SK-N-SH (cell line): ENCODE measurements around the gene CEP19. TPM values are rescaled to one million over a fixed set of nuclear protein-coding genes. Genes with fewer than 3 reads are reported as not detected.

Experiments
- CTCF ChIA-PET: fragments of 300-600, 350-600 bp; formaldehyde crosslinking; extraction: SDS; loops from one replicate; lab custom pipeline; 2021; lab: Yijun Ruan, JAX
- POLR2A ChIA-PET: fragments of 350-600 bp; sonication (Branson Sonifier 250); formaldehyde crosslinking; extraction: SDS; loops from one replicate; lab custom pipeline; 2020; ENCODE audit warnings: antibody characterized with exemption, inconsistent platforms; lab: Yijun Ruan, JAX
- DNase-seq: peaks from one replicate; pipeline ENCODE4 v3.0.0; 2012
- H2AFZ ChIP-seq: fragments of 200-600 bp; sonication (generic); 2 replicates; pipeline ENCODE4 v1.8.1; 2016; ENCODE audit warnings: antibody characterized with exemption, mild to moderate bottlenecking, low read depth
- H3F3A ChIP-seq: fragments of 200-600 bp; sonication (generic); replicated peaks from 2 replicates; pipeline ENCODE3; 2016; ENCODE audit warnings: antibody characterized with exemption, mild to moderate bottlenecking; ENCODE audit not compliant: insufficient read depth
- H3K27ac ChIP-seq, 2 experiments: fragments of 200-500 bp in 1 of 2; fragments of 200-600 bp in 1 of 2; sonication (Bioruptor generic) in 1 of 2; sonication (generic), shearing (Covaris generic) in 1 of 2; 2 replicates each; pipeline versions ENCODE4 v1.5.1 to v1.6.1; 2014 to 2016; ENCODE audit warnings: low read depth in 2 of 2, inconsistent platforms in 1 of 2, low read length in 1 of 2, mild to moderate bottlenecking in 1 of 2, mixed read lengths in 1 of 2
- H3K27me3 ChIP-seq: fragments of 200-600 bp; sonication (generic), shearing (Covaris generic); 2 replicates; pipeline ENCODE4 v1.6.1; 2016; ENCODE audit warnings: mixed run types; ENCODE audit not compliant: insufficient read depth
- H3K36me3 ChIP-seq, 2 experiments: fragments of 200-500 bp in 1 of 2; fragments of 200-600 bp in 1 of 2; sonication (Bioruptor generic) in 1 of 2; sonication (generic) in 1 of 2; replicated peaks in 1 of 2; 2 replicates each; pipeline versions ENCODE3 to v1.5.1; 2014 to 2016; ENCODE audit warnings: low read length in 1 of 2, mild to moderate bottlenecking in 1 of 2; ENCODE audit not compliant: insufficient read depth in 2 of 2, control insufficient read depth in 1 of 2
- H3K4me1 ChIP-seq, 2 experiments: fragments of 200-500 bp in 1 of 2; fragments of 200-600 bp in 1 of 2; sonication (Bioruptor generic) in 1 of 2; sonication (generic), shearing (Covaris generic) in 1 of 2; 2 replicates each; pipeline versions ENCODE4 v1.5.1 to v1.6.1; 2014 to 2016; ENCODE audit warnings: low read depth in 1 of 2, low read length in 1 of 2, mixed run types in 1 of 2; ENCODE audit not compliant: insufficient read depth in 2 of 2, control insufficient read depth in 1 of 2
- H3K4me2 ChIP-seq: fragments of 200-600 bp; sonication (generic), shearing (Covaris generic); 2 replicates; pipeline ENCODE4 v1.6.1; 2017; ENCODE audit warnings: mixed run types
- H3K4me3 ChIP-seq, 2 experiments: fragments of 200-500 bp in 1 of 2; fragments of 200-600 bp in 1 of 2; sonication (Bioruptor generic) in 1 of 2; sonication (generic), shearing (Covaris generic) in 1 of 2; 2 replicates each; pipeline versions ENCODE4 v1.5.1 to v1.8.1; 2014 to 2016; ENCODE audit warnings: low read depth in 2 of 2, inconsistent platforms in 1 of 2, low read length in 1 of 2, mild to moderate bottlenecking in 1 of 2, mixed read lengths in 1 of 2, moderate library complexity in 1 of 2
- H3K79me2 ChIP-seq: fragments of 200-600 bp; sonication (generic); 2 replicates; pipeline ENCODE4 v1.8.1; 2017; ENCODE audit warnings: mild to moderate bottlenecking; ENCODE audit not compliant: insufficient read depth
- H3K9ac ChIP-seq: fragments of 200-600 bp; sonication (generic); 2 replicates; pipeline ENCODE4 v1.6.1; 2017; ENCODE audit warnings: mixed run types
- H3K9me2 ChIP-seq: fragments of 200-600 bp; sonication (generic); 2 replicates; pipeline ENCODE4 v1.6.1; 2017; ENCODE audit warnings: mixed run types
- H3K9me3 ChIP-seq: fragments of 200-600 bp; sonication (generic); 2 replicates; pipeline ENCODE4 v1.6.1; 2017; ENCODE audit warnings: mixed run types, mild to moderate bottlenecking, moderate library complexity
- H4K20me1 ChIP-seq: fragments of 200-600 bp; sonication (generic); 2 replicates; pipeline ENCODE4 v1.6.1; 2017; ENCODE audit warnings: mild to moderate bottlenecking, mixed run types; ENCODE audit not compliant: insufficient read depth
- ELF1 ChIP-seq: IDR thresholded peaks from 2 replicates; pipeline ENCODE4 v1.4.0; 2012
- FOXJ3 ChIP-seq: sonication (generic); formaldehyde crosslinking; IDR thresholded peaks from 2 replicates; pipeline ENCODE4 v1.5.1; 2020; ENCODE audit warnings: mild to moderate bottlenecking, missing genetic modification reagents
- FOXM1 ChIP-seq: IDR thresholded peaks from 2 replicates; pipeline ENCODE4 v1.4.0; 2012; ENCODE audit warnings: low read depth, mild to moderate bottlenecking
- GABPA ChIP-seq: IDR thresholded peaks from 2 replicates; pipeline ENCODE4 v1.4.0; 2012; ENCODE audit warnings: low read depth, mild to moderate bottlenecking
- GATA2 ChIP-seq: sonication (generic); formaldehyde crosslinking; IDR thresholded peaks from 2 replicates; pipeline ENCODE4 v1.5.0; 2020; ENCODE audit warnings: mild to moderate bottlenecking, missing genetic modification reagents
- JUND ChIP-seq: IDR thresholded peaks from 2 replicates; pipeline ENCODE4 v1.4.0; 2012
- MEF2A ChIP-seq: IDR thresholded peaks from 2 replicates; pipeline ENCODE4 v1.4.0; 2012; ENCODE audit warnings: low read depth, borderline replicate concordance
- RCOR1 ChIP-seq: fragments of 150-350 bp; IDR thresholded peaks from 2 replicates; pipeline ENCODE4 v1.6.1; 2017; ENCODE audit warnings: antibody characterized with exemption, low read length
- RFX5 ChIP-seq: IDR thresholded peaks from 2 replicates; pipeline ENCODE4 v1.6.1; 2012; ENCODE audit warnings: mild to moderate bottlenecking, improper control_type of control experiment, low read length
- RXRA ChIP-seq: IDR thresholded peaks from 2 replicates; pipeline ENCODE4 v1.4.0; 2012; ENCODE audit warnings: low read depth, mild to moderate bottlenecking, borderline replicate concordance
- SIN3A ChIP-seq: IDR thresholded peaks from 2 replicates; pipeline ENCODE4 v1.6.1; 2012; ENCODE audit warnings: low read depth, mild to moderate bottlenecking, low read length, moderate library complexity, borderline replicate concordance
- WGBS: methylation state at CpG from one replicate; pipeline ENCODE4 v1.1.6; 2017; ENCODE audit warnings: low lambda C conversion rate; 5-methylcytosine and 5-hydroxymethylcytosine counted together
- polyA plus RNA-seq, 3 experiments: library from polyadenylated mRNA; depleted of rRNA; stranded (reverse); fragments of >200 nt; gene quantifications; 2 replicates each; pipeline ENCODE4 v1.2.3, GENCODE V29; 2012
- TF ChIP-seq, protein P1 (sequence below): IDR thresholded peaks from 2 replicates; pipeline ENCODE4 v1.4.0; 2012; ENCODE audit warnings: low read depth
- TF ChIP-seq, protein P2 (sequence below): IDR thresholded peaks from 2 replicates; pipeline ENCODE4 v1.4.0; 2012; ENCODE audit warnings: low read depth, borderline replicate concordance
- TF ChIP-seq, protein P3 (sequence below): IDR thresholded peaks from 2 replicates; pipeline ENCODE4 v1.4.0; 2012; ENCODE audit warnings: low read depth, borderline replicate concordance
- TF ChIP-seq, protein P4 (sequence below): fragments of 150-350 bp; IDR thresholded peaks from 2 replicates; pipeline ENCODE4 v1.6.1; 2017; ENCODE audit warnings: antibody characterized with exemption, low read length, low read depth, borderline replicate concordance

CEP19 gene
- polyA plus RNA-seq, 1 of the 3 experiments (the other 2 are of a cell fraction) = 2.6 TPM

DNA sequence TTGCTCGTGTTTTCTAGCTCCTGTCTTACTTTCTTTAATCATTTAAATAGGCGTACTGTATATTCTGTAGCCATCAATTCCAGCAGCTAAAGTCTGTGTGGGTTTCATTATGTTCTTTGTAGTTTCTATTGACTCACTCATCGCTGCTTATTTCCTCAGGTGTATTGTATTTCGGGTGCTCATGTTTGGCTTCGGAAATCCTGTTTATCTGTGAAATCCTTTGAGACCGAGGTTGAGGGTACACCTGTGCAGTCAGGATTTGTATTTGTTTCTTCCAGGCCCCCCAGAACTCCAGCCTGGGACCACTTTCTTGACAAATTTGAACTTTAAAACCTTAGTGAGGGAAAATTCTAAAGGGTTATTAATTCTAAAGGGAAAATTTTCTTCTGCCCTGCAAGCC lies 25.6 kb upstream of the CEP19 start:
- Histone ChIP-seq H3K9ac (no peak overlapping the region), H3K27ac (no peak overlapping the region), H3K4me2 (no peak overlapping the region), H3K4me3 (no peak overlapping the region), H3K9me2 (no peaks in the 10 kb centered on the region), H3F3A (peaks cover 14% of the 10 kb centered on the region), H4K20me1 (peaks cover 14% of the 10 kb centered on the region), H2AFZ (no peak overlapping the region), H3K4me1 (peaks cover 0 to 2% of the 10 kb centered on the region in 2 experiments; a peak in 2 of 4 replicates), H3K36me3 (peaks cover 0 to 18% of the 10 kb centered on the region in 2 experiments), H3K79me2 (peaks cover 29% of the 10 kb centered on the region), H3K9me3 (peaks cover 5% of the 10 kb centered on the region; the same call in 1 of the 2 replicates), H3K27me3 (no peaks in the 10 kb centered on the region)
- WGBS = 81% methylated on average over 6 of the region's 6 CpGs
- DNase-seq = no peak
- TF ChIP-seq, protein P1, sequence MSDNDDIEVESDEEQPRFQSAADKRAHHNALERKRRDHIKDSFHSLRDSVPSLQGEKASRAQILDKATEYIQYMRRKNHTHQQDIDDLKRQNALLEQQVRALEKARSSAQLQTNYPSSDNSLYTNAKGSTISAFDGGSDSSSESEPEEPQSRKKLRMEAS = no peak
- TF ChIP-seq ELF1 (no peak), RFX5 (no peak), JUND (no peak), GATA2 (CRISPR knock-in tag) (no peak), FOXM1 (no peak), RCOR1 (no peak), SIN3A (no peak), RXRA (no peak), FOXJ3 (CRISPR knock-in tag) (no peak), MEF2A (no peak), GABPA (no peak)
- TF ChIP-seq, protein P2, sequence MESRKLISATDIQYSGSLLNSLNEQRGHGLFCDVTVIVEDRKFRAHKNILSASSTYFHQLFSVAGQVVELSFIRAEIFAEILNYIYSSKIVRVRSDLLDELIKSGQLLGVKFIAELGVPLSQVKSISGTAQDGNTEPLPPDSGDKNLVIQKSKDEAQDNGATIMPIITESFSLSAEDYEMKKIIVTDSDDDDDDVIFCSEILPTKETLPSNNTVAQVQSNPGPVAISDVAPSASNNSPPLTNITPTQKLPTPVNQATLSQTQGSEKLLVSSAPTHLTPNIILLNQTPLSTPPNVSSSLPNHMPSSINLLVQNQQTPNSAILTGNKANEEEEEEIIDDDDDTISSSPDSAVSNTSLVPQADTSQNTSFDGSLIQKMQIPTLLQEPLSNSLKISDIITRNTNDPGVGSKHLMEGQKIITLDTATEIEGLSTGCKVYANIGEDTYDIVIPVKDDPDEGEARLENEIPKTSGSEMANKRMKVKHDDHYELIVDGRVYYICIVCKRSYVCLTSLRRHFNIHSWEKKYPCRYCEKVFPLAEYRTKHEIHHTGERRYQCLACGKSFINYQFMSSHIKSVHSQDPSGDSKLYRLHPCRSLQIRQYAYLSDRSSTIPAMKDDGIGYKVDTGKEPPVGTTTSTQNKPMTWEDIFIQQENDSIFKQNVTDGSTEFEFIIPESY = no peak
- TF ChIP-seq, protein P3, sequence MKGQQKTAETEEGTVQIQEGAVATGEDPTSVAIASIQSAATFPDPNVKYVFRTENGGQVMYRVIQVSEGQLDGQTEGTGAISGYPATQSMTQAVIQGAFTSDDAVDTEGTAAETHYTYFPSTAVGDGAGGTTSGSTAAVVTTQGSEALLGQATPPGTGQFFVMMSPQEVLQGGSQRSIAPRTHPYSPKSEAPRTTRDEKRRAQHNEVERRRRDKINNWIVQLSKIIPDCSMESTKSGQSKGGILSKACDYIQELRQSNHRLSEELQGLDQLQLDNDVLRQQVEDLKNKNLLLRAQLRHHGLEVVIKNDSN = no peak
- TF ChIP-seq, protein P4, sequence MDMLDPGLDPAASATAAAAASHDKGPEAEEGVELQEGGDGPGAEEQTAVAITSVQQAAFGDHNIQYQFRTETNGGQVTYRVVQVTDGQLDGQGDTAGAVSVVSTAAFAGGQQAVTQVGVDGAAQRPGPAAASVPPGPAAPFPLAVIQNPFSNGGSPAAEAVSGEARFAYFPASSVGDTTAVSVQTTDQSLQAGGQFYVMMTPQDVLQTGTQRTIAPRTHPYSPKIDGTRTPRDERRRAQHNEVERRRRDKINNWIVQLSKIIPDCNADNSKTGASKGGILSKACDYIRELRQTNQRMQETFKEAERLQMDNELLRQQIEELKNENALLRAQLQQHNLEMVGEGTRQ = no peak
- CTCF ChIA-PET = no interaction called here
- POLR2A ChIA-PET = no interaction called here
